DND-41 (cell line): ENCODE results near the gene MAP1A.

Source experiments
- EZH2 ChIP-seq: IDR thresholded peaks from 3 replicates; pipeline ENCODE4 v1.6.1; 2012; ENCODE audit warnings: borderline replicate concordance, low read depth, mild to moderate bottlenecking, moderate library complexity, low read length, inconsistent platforms; ENCODE audit not compliant: severe bottlenecking
- TF ChIP-seq, protein P1 (sequence below): IDR thresholded peaks from 2 replicates; pipeline ENCODE4 v1.5.1; 2012; ENCODE audit warnings: borderline replicate concordance, low read length, moderate library complexity, mild to moderate bottlenecking; ENCODE audit not compliant: poor library complexity, severe bottlenecking; ENCODE audit errors: extremely low read depth

DNA sequence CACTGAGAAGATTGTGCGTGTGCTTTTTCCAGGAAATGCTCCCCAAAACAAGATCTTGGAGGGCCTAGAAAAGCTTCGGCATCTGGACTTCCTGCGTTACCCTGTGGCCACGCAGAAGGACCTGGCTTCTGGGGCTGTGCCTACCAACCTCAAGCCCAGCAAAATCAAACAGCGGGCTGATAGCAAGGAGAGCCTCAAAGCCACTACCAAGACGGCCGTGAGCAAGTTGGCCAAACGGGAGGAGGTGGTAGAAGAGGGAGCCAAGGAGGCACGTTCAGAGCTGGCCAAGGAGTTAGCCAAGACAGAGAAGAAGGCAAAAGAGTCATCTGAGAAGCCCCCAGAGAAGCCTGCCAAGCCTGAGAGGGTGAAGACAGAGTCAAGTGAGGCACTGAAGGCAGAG, 4.8 kb downstream of the MAP1A start:
- TF ChIP-seq, protein P1, sequence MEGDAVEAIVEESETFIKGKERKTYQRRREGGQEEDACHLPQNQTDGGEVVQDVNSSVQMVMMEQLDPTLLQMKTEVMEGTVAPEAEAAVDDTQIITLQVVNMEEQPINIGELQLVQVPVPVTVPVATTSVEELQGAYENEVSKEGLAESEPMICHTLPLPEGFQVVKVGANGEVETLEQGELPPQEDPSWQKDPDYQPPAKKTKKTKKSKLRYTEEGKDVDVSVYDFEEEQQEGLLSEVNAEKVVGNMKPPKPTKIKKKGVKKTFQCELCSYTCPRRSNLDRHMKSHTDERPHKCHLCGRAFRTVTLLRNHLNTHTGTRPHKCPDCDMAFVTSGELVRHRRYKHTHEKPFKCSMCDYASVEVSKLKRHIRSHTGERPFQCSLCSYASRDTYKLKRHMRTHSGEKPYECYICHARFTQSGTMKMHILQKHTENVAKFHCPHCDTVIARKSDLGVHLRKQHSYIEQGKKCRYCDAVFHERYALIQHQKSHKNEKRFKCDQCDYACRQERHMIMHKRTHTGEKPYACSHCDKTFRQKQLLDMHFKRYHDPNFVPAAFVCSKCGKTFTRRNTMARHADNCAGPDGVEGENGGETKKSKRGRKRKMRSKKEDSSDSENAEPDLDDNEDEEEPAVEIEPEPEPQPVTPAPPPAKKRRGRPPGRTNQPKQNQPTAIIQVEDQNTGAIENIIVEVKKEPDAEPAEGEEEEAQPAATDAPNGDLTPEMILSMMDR = no peak
- TF ChIP-seq EZH2 = no peak
